NT2/D1 (cell line): Measurements from ENCODE around the gene ICAM2.

Experiments
- DNase-seq: peaks from one replicate; pipeline ENCODE4 v3.0.0-alpha.2; 2011; ENCODE audit warnings: low read depth, low spot score
- H3K27me3 ChIP-seq: 2 replicates; pipeline ENCODE4 v1.6.0; 2011; ENCODE audit warnings: mild to moderate bottlenecking; ENCODE audit not compliant: insufficient read length, insufficient read depth
- H3K36me3 ChIP-seq: 2 replicates; pipeline ENCODE4 v1.6.1; 2011; ENCODE audit warnings: mild to moderate bottlenecking, low read length, mixed read lengths; ENCODE audit not compliant: insufficient read depth, insufficient read length
- H3K4me1 ChIP-seq: 2 replicates; pipeline ENCODE4 v1.5.1; 2011; ENCODE audit not compliant: insufficient read depth, insufficient read length
- H3K4me3 ChIP-seq: 2 replicates; pipeline ENCODE4 v1.5.1; 2011; ENCODE audit warnings: low read depth; ENCODE audit not compliant: insufficient read length
- H3K9ac ChIP-seq: 2 replicates; pipeline ENCODE4 v1.6.0; 2011; ENCODE audit warnings: low read depth; ENCODE audit not compliant: insufficient read length
- H3K9me3 ChIP-seq: 2 replicates; pipeline ENCODE4 v1.5.1; 2011; ENCODE audit warnings: mild to moderate bottlenecking, low read length; ENCODE audit not compliant: insufficient read depth
- SUZ12 ChIP-seq: IDR thresholded peaks from 2 replicates; pipeline ENCODE4 v1.6.1; 2011; ENCODE audit not compliant: insufficient read length, insufficient read depth; ENCODE audit errors: extremely low read depth
- YY1 ChIP-seq: IDR thresholded peaks from 2 replicates; pipeline ENCODE4 v1.6.1; 2011; ENCODE audit not compliant: insufficient read length, insufficient read depth
- ZNF274 ChIP-seq: IDR thresholded peaks from 2 replicates; pipeline ENCODE4 v1.6.1; 2011; ENCODE audit warnings: mild to moderate bottlenecking, low read depth, low read length

The ICAM2 gene

DNA sequence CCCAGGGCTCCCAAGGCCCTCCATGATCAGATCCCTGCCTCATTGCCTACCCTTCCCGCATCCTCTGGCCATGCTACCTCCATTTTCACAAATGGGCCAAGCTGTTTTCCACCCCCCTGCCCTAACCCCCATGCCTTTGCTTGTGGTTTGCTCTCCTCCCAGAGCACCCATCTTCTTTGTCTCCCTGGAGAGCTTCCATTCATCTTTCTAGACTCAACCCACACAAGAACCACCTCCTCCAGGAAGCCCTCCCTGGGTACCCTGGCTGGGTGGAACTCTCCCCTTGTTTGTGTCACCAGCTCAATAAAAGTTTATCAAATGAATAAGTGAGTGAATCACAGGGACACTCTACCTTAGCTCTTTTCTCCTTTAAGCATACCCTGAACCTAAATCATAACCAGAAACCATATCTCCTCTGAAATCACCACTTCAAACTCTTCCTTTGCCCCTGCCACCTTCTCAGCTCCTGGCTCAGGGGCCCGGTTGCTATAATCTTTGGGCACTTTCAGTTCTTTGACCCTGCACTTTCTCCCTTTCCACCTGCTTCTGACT is 44.8 kb downstream of the ICAM2 start:
- TF ChIP-seq ZNF274 (no peak), SUZ12 (no peak)

DNA sequence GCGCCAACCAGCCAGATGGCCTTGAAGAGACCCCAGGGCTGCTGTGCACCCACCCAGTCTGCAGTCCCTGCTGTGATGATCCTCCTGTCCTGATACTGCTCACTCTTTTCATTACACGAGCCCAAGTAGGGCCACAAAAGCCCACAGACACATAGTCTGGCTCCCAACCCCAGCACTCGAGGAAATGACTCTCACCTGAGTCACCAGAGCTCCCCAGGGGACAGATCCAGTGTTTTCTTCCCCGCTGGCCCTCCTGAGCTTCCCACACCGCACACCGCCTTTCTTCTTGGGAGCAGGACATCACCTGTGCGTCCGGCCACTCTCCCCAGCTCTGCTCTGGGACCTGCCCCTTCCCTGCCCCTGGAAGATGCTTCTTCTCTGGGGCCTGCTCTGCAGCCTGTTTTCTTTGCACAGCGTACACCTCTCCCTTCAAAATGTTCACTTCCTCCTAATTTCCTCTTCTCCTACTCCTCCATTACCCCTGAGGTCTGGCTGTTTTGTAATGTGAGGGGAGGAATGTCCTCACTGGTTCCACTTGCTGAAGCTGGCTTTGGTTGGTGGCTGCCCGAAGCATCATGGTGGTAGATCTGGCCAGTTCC is 45.7 kb downstream of the ICAM2 start:
- Histone ChIP-seq H3K4me1 (peaks cover 11% of the 10 kb centered on the region), H3K4me3 (no peak overlapping the region), H3K27me3 (no peaks in the 10 kb centered on the region), H3K9ac (no peak overlapping the region), H3K9me3 (no peaks in the 10 kb centered on the region), H3K36me3 (no peaks in the 10 kb centered on the region)
- DNase-seq = no peak
- TF ChIP-seq SUZ12 (no peak), YY1 (no peak), ZNF274 (no peak)

More for the DNA sequence above, 44.8 kb downstream of the ICAM2 start:
- Histone ChIP-seq H3K36me3 (no peaks in the 10 kb centered on the region), H3K4me1 (peaks cover 11% of the 10 kb centered on the region), H3K27me3 (no peaks in the 10 kb centered on the region), H3K9ac (no peak overlapping the region), H3K4me3 (no peak overlapping the region), H3K9me3 (no peaks in the 10 kb centered on the region)
- DNase-seq = no peak

DNA sequence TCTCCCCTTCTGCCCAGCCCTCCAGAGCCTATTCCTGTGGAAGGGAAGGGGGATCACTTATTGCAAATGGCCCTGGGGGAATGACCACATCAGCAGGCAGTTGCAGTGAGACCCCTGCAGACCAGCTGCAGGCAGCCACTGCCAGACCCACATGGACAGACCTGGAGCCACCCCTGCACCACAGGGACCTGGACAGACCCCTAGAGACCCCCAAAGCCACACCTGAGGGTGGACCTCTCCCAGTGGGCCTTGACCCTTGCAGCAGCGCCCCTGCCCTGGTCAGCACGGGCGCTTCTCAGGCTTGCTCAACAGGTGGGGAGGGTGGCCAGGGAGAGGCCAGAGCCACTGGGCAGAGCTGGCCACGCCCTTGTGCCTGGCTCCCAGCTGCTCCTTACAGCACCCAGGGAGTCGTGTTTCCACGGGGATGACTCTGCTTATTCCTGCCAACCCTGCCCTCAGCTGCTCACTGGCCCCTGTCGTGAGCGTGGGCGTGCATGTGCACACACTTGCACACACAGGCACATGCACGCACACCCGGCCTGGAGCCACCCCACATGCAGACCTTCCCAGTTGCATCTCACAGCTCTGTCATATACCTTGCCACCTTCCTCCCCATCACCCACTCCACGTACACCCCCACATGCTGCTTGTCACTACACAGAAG is 46.4 kb downstream of the ICAM2 start:
- TF ChIP-seq YY1 (no peak), ZNF274 (no peak), SUZ12 (no peak)
- DNase-seq = no peak
- Histone ChIP-seq H3K36me3 (no peaks in the 10 kb centered on the region), H3K9ac (no peak overlapping the region), H3K9me3 (no peaks in the 10 kb centered on the region), H3K27me3 (no peaks in the 10 kb centered on the region), H3K4me1 (peaks cover 11% of the 10 kb centered on the region), H3K4me3 (no peak overlapping the region)

- Histone ChIP-seq H3K4me3 (no peak overlapping the region), H3K27me3 (no peaks in the 10 kb centered on the region)
Measured at GRCh38 chr17:63973247-63973646, 47.2 kb downstream of the ICAM2 start.

GRCh38 chr17:63972796-63973195 is 47.6 kb downstream of the ICAM2 start, which contains the start of gene SCN4A:
Gene SCN4A (minus strand): TSS chr17:63972918. CDS start chr17:63972841, 77 bp downstream.
- H3K27me3 ChIP-seq = no peaks in the 10 kb centered on the region
- no peaks in the 10 kb centered on the region for H3K36me3 ChIP-seq
- peaks cover 11% of the 10 kb centered on the region for H3K4me1 ChIP-seq
- H3K4me3 ChIP-seq = no peak within 1 kb of the TSS
- H3K9me3 ChIP-seq = no peaks in the 10 kb centered on the region
- no peak within 1 kb of the TSS for H3K9ac ChIP-seq
- DNase-seq = no peak
- TF ChIP-seq YY1 (no peak), SUZ12 (no peak), ZNF274 (no peak)

More at GRCh38 chr17:63973247-63973646, 47.2 kb downstream of the ICAM2 start:
- peaks cover 11% of the 10 kb centered on the region for H3K4me1 ChIP-seq
- no peaks in the 10 kb centered on the region for H3K9me3 ChIP-seq
- TF ChIP-seq YY1 = no peak
- DNase-seq = no peak
- no peak overlapping the region for H3K9ac ChIP-seq
- no peaks in the 10 kb centered on the region for H3K36me3 ChIP-seq

DNA sequence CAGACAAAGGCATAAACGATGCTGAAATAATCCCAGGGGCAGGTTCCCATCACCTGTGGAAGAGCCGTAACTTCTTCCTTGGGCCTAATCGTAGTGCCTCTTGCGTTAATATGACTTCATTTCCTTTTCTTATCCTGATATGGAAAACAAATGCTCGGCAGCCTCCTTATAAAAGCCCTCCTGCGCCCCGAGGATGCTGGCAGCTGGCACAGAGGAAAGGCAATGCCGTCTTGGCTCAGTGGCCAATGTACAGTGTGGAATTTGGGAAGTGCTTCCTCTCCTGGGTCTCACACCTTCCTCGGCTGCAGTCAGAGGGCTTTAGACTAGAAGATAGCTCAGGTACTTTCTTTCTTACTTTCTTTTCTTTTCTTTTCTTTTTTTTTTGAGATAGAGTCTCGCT is 51.2 kb downstream of the ICAM2 start:
- H3K9ac ChIP-seq = no peak overlapping the region
- no peak for DNase-seq
- no peaks in the 10 kb centered on the region for H3K9me3 ChIP-seq
- no peaks in the 10 kb centered on the region for H3K27me3 ChIP-seq
- peaks cover 12% of the 10 kb centered on the region for H3K4me1 ChIP-seq
- TF ChIP-seq SUZ12 (no peak), YY1 (no peak), ZNF274 (no peak)
- H3K4me3 ChIP-seq = no peak overlapping the region
- H3K36me3 ChIP-seq = no peaks in the 10 kb centered on the region

DNA sequence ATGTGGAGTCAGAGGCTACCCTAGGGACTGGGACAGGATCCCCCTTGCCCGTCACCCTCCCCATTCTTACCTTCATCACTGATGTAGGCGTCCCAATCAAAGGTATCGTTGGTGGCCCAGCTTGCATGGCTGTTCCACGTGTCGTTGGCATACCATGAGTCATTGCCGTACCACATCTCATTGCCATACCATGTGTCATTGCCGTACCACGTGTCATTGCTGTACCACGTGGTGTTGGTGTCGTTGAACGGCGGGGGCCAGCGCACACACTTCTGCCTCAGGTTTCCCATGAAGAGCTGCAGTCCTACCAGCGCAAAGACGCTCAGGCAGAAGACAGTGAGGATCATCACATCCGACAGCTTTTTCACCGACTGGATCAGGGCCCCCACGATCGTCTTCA is 52.5 kb downstream of the ICAM2 start:
- Histone ChIP-seq H3K27me3 (no peaks in the 10 kb centered on the region), H3K9me3 (no peaks in the 10 kb centered on the region), H3K36me3 (no peaks in the 10 kb centered on the region), H3K4me1 (peaks cover 5% of the 10 kb centered on the region), H3K9ac (no peak overlapping the region), H3K4me3 (no peak overlapping the region)
- TF ChIP-seq ZNF274 (no peak), SUZ12 (no peak), YY1 (no peak)
- no peak for DNase-seq
